ENCODE measurements around the gene ATP8B4.

The ATP8B4 gene

GRCh38 chr15:50057905-50058639 is 61.0 kb downstream of the ATP8B4 start:
- no peak for DNase-seq

DNA sequence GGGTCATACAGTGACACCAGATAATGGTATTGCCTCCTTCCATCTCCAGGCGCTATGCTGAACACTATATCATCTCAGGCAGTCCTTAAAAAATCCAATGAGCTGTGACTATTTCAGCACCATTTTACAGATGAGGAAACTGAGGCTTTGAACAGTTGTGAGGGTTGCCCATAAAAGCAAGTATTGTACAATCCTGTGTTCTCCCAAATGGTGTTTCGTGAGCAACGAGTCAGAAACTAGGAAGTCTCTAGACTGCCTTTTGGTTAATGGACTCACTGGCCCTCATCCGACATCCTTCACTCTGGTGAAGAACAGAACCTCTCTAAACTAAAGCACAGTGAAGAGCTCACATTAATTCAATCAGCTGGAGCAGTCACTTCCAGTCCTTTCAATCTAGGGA is 61.8 kb downstream of the ATP8B4 start:
- no peak for DNase-seq

GRCh38 chr15:50055750-50056157 is 63.3 kb downstream of the ATP8B4 start:
- DNase-seq, result no peak

DNA sequence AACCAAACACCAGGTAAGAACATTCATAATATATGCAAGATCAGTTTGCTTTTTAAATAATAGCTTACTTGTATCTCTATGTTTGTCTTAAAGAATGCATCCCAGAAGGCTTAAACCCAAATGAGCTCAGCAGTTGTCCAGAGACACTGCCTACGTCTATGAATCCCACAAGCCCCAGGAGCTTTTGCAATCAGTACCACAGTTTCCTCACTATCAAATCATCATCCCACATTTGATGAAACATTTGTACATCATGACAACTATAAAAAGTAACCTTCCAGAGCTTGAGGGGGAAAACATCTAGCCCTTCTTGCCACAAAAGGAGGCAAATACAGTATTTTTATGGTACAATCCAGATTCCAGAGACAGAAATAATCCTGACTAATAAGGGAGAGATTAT is 63.7 kb downstream of the ATP8B4 start:
- no peak for DNase-seq

- no peak for DNase-seq
Measured at GRCh38 chr15:50053055-50053856, 65.8 kb downstream of the ATP8B4 start.

DNA sequence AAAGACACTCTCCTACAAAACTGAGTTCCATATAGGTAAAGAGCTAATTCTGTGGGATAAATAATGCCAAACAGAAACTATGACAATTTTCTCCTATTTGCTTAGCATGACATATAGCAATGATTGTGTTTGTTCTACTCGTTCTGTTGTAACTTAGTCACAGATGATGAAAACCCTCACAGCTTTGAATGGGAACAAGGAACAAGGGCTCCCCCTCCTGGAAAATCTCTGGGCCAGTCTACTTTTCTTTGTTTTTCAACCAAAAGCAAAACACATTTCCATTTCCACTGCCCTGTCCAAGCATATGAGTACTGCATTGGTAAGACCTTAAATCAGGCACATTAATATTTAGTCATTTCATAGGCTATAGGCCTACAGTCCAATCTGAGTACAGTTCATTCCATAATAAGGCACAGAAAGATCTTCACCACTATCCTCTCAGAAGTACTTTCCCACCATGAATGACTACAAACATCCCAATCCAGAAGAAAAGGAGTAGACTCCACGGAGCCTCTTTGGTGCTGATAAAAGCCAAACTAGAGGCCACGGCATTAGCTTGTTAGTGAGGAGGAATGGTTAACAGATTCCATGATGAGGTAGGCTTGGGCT is 67.1 kb downstream of the ATP8B4 start:
- no peak for DNase-seq

- no peak for DNase-seq
Measured at GRCh38 chr15:50050986-50051743, 67.9 kb downstream of the ATP8B4 start.

DNA sequence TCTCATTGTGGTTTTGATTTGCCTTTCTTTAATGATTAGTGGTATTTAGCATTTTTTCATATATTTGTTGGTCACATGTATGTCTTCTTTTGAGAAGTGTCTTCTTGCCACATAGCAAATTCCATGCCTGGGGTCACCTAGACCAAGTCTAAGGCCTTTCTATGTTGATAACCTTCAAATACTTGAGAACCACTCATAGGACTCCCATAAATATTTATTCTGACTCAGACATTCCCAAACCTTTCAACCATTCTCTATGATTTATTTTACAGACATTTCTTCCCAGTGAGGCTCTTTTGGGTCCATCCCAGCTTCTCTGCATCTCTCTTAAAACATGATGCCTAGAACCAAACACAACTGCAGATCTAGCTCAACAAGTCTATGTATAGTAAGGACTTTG is 69.2 kb downstream of the ATP8B4 start:
- no peak for DNase-seq

DNA sequence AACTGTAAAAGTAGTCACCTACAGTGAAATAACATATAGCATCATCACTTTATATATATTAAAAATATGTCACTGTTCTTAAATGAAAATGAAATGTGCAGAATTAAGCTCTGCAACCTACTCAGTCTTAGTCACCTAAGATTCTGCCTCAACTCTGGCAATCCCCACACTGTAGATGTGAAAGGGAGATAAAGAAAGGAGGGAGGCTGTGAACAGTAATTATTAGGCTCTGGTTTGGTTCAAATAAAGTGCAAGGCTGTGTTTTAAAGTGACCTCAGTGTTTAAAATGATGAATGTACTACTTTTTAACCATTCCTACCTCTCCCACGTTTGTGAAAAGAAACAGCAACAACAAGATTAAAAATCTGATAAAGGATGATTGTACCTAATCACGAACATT is 72.2 kb downstream of the ATP8B4 start:
- DNase-seq, result no peak

DNA sequence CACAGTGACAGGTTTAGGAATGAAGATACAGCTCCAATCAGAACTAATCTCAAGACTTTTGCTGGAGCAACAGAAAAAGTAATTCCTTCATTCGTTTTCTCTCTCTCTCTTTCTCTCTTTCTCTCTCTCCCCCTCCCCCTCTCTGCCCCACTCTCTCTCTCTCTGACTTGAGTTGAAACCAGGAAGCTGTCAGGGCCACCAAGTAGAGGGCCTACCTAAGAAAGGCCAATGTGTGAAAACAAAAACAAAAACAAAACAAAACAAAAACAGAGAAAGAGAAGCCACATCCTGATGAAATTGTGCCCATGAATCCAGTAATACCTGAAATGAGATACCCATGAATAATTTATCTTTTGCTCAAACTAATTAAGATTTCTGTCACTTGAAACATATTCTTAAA is 72.9 kb downstream of the ATP8B4 start:
- no peak for DNase-seq

DNA sequence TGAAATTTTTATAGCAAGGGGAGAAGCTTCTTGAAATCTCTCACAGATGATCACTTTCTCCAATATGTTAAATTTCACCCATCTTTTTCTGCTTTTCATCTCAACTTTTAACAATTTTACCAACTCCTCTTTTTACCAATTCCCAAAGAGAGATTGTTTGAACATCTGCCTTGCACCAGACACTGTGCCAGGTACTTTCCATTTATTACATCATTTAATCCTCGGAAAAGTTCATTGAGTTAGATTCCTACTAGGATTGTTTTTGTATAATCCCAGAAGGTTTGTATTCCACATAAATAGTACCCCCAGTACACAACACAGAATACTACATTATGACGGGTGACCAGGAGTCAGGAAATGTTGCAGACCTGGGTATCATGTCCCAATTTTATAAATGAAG is 74.1 kb downstream of the ATP8B4 start:
- DNase-seq, result no peak

DNA sequence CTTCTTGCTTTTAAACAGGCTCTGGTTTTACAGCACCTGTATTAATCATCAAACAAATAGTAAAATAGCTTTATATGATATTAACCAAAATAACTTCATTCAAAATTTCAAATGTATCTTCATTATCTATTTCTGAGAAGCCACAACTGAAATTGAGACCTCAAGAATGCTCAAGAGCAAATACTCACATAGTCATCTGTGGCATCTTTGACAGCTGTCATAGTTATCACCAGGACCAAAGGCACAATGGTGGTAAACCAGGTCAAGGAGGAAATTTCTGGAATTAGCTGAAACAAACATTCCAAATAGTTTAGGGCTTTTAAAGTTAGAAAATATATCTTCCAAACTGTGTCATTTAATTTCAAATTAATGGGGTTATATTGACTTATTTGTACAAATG is 74.6 kb downstream of the ATP8B4 start:
- no peak for DNase-seq

DNA sequence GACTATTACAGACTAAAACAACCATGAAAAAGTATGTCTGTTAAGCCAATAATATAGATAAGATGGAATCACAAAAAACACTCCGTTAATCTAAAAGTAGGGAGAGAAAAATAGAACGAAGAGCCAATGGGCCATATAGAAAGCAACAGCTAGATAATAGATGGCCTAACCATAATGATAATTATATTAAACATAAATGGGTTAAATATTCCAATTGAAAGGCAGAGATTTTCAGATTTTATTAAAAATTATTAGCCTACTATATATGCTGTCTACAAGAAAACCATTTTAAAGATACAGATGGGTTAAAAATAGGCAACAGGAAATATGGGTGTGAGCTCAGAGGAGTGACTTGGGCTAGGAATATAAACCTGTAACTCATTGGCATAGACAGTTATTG is 76.3 kb downstream of the ATP8B4 start:
- no peak for DNase-seq

GRCh38 chr15:50030456-50030855 is 88.6 kb downstream of the ATP8B4 start:
- no peak for DNase-seq

GRCh38 chr15:50028326-50028725 is 90.7 kb downstream of the ATP8B4 start:
- DNase-seq, result no peak

- no peak for DNase-seq
Measured at GRCh38 chr15:50024281-50024680, 94.8 kb downstream of the ATP8B4 start.

- DNase-seq, result no peak
Measured at GRCh38 chr15:50018491-50018890, 100.5 kb downstream of the ATP8B4 start.

DNA sequence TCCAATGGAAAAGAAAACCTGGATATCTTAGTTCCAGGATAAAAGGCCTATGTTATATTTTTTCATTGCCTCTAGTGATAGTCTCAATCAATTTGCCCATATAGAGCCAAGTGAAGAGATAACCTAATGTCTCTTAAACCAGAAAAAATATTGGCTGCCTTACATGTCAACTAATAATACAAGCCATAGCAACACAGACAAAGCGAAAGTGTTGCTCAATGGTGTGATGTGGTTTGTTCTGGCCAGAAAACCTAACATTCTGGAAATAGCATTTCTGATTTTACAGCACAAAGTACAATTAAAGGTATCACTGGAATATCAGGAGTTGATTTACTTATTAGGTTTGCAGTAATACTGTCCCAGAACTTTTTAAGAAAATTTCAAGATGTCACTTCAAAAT is 101.5 kb downstream of the ATP8B4 start:
- no peak for DNase-seq

- no peak for DNase-seq
Measured at GRCh38 chr15:50016951-50017350, 102.1 kb downstream of the ATP8B4 start.

DNA sequence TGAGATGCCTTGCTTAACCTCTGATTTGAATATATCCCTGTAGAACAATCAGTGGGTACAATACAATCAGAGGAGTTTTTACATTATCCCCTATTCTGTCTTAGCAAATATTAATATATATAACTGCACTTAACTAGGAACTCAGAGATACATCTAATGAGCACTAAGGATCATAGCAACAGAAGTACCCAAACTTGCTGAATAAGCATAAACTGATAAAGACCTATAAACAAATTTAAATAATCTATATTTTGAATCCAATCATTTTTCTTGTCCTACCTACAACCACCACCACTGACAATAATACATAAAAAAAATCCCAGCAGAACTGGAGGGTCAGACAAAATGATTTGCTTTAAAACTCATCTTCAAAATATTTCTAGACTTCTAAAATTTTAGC is 106.2 kb downstream of the ATP8B4 start:
- DNase-seq, result no peak

DNA sequence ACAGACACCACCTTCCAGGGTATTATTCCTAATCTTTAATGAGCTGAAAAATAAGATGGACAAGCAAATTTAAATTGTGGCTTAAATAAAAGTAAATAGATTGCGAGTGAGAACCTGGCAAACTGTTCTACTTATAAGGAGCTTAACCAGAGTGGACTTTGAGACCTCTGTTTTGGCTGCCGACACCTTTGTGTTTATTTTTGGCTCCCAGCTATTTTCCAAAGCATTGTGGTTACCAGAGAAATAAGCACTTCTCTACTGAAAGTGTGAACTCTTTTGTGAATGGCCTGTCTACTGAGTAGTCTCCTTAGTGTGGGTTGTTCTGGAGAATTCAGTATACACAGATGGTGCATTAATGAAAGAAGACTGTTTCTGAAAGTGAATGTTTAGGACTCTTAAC is 109.4 kb downstream of the ATP8B4 start:
- DNase-seq, result no peak

DNA sequence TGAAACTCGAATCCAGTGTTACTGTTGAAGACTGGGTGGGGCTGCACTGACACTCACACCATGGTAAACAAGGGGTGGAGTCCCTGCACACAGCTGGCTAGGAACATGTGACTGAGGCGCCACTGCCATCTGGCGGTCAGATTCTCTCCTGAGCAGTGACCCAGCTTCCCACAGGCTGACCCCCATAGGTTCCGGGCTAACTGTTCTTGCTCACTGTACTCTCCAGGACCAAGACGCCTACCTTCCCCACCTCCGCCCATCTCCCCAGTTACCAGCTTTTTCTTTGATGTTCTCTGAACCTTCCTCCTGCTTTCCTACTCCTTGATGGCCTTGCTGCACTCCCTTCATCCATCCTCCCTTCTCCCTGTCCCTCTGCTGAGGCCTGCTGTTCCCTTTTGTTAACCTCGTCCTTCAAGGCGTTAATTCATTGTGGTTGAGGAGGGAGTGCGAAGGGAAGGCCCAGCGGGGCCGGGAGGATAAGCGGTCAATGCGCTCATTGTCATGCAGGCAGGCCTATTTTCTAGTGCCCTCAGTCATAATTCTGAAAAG is 115.2 kb downstream of the ATP8B4 start:
- no peak for DNase-seq

DNA sequence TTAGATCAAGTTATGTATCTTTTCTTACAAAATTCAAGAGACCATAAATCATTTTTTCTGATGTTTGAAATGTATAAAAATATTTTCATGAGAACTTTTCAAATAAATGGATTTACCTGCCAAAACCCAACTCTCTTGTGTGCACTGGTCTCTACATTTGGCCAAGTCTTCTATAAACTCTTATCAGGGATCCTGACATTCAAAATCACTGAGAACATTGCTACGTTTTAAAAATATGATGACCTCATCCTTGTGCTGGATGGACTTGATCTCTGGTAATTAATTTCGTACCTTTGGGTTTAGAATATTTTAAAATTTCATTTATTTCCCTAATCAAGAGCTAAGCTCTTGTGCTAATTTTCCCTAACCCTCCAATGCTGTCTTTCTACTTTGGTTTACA is 127.4 kb downstream of the ATP8B4 start:
- no peak for DNase-seq

Measured in NCI-H2227 treated with DMSO at 0.1 percent for 48 hours (cell line).